ENCODE measurements around the gene GSG1.
"Not testable (repeated sequence)": the region's sequence is repeated elsewhere in the genome, so short reads cannot be mapped to it uniquely, and the experiment has no call there.

Gene GSG1

DNA sequence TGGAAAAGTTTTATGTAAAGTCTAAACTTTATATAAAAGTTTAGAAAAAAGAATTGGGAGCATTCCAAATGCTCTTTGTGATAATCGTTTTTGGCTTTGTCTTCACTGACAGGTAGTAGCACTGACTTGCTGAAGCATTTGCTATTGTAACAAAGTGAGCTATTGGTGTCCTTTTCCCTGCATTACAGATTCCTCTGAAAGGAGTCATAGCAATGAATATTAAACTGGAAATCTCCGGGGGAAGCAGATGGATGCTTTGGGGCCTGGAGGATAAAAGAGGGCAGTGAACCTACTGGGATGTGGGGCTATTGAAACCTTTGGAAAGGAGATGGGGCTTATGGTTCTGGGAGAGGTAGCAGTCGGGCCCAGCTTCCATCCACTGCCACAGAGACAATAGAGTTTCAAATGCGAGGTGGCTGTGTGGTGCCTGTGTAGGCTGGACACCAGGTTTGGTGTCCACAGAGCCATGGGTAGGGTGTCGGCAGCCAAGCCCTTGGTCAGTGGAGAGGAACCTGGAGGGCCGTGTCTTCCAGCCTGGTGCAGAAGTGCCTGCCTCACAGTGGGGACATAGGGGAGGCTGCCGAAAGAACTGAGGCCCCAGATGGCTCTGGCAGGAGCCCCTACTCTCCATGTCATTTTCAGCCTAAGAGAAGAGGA, 10.1 kb downstream of the GSG1 start:
- no peak for DNase-seq (ENCODE audit: extremely low read depth in 1 of 2, low read depth in 1 of 2)

DNA sequence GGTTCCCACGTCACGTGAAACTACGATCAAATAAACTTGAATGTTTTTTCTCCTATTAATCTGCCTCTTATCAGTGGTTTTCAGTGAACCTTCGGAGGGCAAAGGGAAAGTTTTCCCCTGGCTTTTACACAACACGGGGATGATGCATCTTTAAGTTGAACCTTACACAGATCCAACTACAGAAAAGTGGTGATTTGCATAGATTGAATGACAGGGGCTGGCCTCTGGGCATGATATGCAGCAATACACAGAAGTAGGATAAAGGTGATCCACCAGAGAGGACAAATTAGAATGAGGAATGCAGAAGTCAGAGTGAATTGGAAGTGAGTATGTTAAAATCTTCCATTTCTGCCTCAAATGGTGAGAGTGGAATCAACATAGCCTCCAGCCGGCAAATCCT, 11.6 kb downstream of the GSG1 start:
- DNase-seq (ENCODE audit: extremely low read depth in 1 of 2, low read depth in 1 of 2), result no peak

DNA sequence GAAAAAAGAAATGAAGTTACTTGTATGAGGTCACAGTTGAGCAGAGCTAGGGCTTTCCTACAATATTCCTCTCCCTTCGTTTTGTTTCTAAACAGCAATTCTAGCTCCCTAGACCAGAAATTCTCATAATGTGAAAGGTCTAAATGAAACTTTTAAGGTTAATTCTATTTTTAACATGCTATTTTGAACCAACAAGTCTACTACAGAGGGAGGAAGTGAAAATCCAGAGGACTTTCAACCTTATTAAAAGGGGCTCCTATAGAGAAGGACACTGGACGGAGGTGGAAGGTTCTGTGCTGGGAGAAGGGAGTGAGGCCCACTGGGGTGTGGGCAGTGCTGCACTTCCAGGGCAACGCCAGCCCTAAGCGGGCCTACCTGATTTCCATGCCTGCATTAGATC, 13.4 kb downstream of the GSG1 start:
- no peak for DNase-seq (ENCODE audit: extremely low read depth in 1 of 2, low read depth in 1 of 2)

DNA sequence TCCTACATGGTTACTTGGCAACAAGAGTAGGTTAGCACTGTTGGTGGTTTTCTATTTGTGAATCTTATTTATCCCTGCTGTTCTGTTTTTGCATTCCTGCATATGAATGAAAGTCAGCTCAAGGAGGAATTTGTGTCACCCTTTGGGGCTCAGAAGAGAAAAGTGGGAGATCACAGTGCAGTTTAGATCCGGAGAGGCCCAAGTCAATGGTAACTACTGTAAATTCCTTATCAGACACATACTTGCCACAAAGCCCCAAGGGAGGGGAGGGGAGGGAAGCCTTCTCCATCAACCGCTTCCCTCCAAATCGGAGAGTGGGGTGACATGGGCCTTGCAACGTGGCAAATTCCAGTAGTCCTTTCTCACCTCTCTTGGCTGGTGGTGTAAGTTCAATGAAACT, 15.0 kb downstream of the GSG1 start:
- DNase-seq (ENCODE audit: extremely low read depth in 1 of 2, low read depth in 1 of 2), result no peak

DNA sequence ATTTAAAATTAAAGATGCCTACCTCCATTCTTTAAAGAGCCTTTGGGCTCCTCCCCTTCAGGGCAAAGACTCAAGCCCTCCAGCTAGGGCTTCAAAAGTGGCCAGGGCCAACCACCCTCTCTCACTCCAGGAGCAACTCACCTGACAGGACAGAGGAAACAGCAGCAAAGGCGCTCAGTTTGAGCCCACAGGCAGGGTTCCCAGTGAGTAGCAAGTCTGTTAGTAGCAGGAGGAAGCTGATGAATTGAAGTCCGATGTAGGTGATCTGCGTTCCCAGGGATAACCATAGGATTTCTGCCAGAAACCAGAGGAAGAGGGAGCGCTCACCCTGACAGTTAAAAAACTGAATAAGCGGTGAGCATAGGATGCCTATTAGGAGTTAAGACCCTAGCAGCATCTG, 15.7 kb downstream of the GSG1 start:
- no peak for DNase-seq (ENCODE audit: extremely low read depth in 1 of 2, low read depth in 1 of 2)

GRCh38 chr12:13085968-13086686, 17.3 kb downstream of the GSG1 start:
- no peak for DNase-seq (ENCODE audit: extremely low read depth in 1 of 2, low read depth in 1 of 2)

- no peak for DNase-seq (ENCODE audit: extremely low read depth in 1 of 2, low read depth in 1 of 2)
These were observed 18.4 kb downstream of the GSG1 start for GRCh38 chr12:13084898-13085640.

DNA sequence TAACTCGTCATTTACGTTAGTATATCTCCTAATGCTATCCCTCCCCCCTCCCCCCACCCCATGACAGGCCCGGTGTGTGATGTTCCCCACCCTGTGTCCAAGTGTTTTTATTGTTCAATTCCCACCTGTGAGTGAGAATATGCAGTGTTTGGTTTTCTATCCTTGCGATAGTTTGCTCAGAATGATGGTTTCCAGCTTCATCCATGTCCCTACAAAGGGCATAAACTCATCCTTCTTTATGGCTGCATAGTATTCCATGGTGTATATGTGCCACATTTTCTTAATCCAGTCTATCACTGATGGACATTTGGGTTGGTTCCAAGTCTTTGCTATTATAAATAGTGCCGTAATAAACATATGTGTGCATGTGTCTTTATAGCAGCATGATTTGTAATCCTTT, 19.8 kb downstream of the GSG1 start:
- not testable (repeated sequence) for DNase-seq (ENCODE audit: extremely low read depth in 1 of 2, low read depth in 1 of 2)

DNA sequence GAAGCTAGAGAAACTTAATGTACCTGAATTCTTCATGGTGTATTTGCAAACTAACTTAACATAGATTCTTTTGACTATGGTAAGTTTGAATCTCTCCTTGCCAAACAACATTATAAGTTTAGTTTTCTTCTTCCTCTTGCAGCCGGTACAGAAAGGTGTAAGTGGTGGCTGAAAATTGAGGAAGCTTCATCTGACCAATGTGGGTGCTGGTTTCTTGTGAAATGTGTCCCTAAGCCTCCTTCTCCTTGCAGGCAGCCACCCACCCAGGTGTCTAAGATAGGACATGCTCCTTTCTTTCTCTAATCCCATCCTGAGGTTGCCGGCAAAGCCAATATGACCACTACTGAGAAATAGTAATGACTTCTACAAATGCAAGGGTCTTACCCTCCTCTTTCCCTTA, 20.6 kb downstream of the GSG1 start:
- DNase-seq (ENCODE audit: extremely low read depth in 1 of 2, low read depth in 1 of 2), result no peak

DNA sequence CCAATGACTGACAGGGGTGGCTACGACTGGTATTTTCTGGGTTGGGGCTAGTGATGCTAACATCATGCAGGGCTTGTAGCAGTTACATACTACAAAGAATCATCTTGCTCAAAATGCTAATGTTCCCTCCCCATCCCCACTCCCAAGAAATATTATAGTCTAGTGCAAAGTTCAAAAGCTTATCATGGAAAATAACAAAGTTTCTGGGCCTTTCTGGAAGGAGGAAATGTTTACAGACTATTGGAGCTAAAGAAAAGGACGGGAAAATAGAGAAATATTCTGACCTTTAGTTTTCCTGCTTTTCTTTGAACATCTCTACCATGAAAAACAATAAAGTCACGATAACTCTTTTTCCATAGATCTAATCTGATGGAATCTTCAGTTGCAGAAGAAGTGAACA, 23.2 kb downstream of the GSG1 start:
- DNase-seq (ENCODE audit: extremely low read depth in 1 of 2, low read depth in 1 of 2), result no peak

DNA sequence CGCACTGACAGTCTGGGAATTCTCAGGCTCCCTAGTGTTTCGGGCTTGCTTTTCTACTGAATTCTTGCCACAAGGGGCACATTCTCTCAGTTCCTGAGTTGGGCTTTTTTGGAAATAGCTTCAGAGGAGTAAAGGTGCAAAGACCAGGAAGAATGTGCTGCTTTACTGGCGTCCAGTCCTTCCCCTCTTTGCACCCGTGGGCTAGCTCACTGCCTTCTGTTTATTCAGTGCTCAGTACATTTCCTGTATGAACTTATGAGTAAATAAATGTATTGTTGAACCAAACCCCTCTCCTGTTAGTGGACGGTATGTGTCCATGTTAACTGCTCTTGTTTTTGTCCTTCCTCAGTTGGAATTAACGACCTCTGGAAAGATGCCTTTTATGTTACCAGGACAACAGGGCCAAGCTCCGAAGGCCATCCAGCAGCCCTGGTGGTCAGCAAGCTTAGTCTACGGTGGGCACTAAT, 24.0 kb downstream of the GSG1 start:
- no peak for DNase-seq (ENCODE audit: extremely low read depth in 1 of 2, low read depth in 1 of 2)

DNA sequence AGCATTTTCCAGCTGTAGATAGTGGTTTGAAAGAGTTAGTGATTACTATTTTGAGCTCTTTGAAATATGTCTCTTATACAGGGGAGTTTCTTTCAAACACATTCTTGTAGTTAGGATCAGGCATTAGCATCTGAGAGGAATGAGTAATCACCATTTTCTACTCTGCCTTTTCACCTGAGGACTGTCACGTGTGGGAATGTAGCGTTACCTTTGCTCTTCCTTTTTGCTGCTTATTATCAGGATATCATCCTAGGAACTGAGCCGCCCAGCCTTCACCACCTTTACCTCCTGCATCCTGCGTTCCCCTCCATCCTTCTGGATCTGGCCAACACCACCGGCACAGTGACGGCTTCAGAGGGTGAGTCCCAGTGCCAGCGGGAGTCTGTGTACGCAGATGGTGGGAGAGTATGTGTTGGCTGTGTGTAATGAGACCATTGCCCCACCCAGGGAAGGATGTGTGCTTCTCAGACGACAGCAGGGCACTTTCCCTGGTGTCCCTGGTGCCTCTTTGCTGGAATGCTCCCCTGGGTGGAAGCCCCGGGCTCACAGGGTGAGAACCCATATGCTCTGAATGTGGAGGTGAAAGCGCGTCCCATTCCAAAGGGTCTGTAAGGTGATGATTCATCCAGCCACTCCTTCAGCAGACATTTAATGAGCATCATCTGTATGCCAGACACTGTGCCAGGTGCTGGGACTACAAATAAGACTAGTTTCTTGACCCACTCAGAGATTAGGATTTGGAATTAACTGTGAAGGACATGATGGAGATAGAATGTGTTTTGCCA, 27.5 kb downstream of the GSG1 start:
- no peak for DNase-seq (ENCODE audit: extremely low read depth in 1 of 2, low read depth in 1 of 2)

GRCh38 chr12:13075118-13075480, 28.4 kb downstream of the GSG1 start:
- DNase-seq (ENCODE audit: extremely low read depth in 1 of 2, low read depth in 1 of 2), result no peak

DNA sequence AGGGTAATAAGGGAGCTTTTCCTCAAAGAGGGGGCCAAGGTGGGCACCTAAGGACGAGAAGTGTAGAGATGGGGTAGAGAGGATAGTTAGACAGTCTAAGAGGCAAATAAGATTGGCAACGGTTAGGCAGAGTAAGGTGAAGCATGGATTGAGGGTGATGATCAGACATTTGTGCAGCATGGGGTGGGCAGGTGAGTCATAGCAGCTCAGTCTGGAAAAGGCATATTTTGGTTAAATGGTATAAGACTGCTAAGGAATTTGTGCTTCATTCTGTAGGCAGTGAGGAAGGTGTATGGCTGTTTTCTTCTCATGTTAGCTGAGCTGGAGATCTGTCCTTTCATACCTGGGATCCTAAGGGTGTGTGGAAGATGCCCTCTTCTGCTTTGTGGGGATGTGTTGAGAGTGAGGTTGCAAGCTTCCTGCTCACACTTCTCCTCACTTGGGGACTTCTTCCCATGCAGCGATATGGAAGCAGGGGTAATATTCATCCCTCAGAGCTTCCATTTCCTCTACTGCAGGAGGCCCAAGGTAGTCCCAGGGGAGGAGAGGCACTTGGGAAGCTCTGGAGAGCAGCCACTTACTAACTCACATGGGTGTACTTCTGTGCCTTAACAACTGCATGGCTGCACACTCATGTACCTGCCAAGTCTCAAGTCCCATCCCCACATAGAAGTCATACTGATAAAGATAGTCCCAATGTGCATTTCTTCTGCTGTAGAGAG, 28.9 kb downstream of the GSG1 start:
- no peak for DNase-seq (ENCODE audit: extremely low read depth in 1 of 2, low read depth in 1 of 2)

- DNase-seq (ENCODE audit: extremely low read depth in 1 of 2, low read depth in 1 of 2), result no peak
These were observed 30.3 kb downstream of the GSG1 start for GRCh38 chr12:13073173-13073572.

DNA sequence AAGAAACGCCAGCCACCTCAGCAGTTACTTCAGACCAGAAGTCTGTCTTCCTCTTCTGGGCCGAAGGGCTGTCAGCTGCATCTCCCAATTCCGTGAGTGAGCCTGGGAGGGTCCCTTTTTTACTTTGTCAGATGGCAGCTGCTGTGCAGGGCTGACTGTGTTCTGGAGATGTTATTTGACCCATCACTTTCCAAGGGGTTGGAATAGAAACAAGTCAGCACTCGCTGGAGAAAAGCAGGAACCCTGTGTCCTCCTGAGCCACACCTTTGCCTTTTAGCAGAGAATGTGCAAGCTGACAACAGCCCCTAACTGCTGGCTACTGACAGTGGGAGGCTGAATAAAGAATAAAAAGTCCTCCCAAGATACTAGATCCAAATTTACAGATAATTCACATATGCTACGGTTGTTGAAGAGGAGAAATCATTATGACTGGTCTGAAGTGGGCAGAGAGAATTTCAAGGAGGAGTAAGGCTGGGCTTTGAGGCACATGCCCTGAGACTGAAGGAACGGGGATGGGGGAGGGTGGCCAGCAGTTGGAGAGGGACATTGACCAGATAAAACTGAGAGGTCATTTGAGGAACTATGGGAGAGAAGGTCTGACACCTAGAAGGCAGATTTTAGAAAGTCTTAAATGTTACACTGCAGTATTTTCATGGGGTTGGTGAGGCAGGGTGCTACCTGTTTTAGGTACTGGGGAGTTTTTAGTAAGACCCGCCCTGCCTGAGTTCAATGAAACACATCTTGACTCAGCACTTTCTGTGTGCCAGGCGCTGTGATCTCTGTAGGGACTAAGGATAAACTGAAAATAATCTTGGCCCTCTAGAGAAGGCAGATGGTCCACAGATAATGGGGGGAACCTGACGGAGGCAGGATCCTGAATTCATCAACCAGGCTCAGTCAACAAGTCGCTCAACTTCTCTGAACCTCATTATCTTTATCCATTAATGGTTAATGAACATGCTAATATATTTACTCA, 31.9 kb downstream of the GSG1 start:
- DNase-seq (ENCODE audit: extremely low read depth in 1 of 2, low read depth in 1 of 2), result no peak

GRCh38 chr12:13069380-13069779, 34.1 kb downstream of the GSG1 start:
- DNase-seq (ENCODE audit: extremely low read depth in 1 of 2, low read depth in 1 of 2), result no peak

DNA sequence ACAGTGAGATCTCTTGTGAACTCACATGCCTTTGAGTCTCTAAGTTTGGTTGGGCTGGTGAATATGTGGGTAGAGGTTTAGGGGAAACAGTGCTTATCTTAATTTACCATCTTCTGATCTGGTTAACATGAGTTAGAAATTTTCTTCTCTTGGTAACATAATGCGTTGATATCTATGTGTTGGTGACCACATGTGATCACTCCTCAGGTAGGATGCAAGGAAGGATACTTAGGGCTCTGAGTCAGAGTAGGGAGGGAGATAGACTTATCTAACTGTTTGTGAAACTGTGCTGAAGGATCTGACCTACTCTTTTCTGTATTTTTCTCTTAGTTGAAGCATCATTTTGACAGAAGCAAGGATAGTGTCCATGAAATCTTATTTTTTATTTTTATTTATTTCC, 36.1 kb downstream of the GSG1 start:
- no peak for DNase-seq (ENCODE audit: extremely low read depth in 1 of 2, low read depth in 1 of 2)

GRCh38 chr12:13066459-13066858, 37.0 kb downstream of the GSG1 start:
- DNase-seq (ENCODE audit: extremely low read depth in 1 of 2, low read depth in 1 of 2), result no peak
